Peyer's patch (tissue), 4 donors: ENCODE data around the gene DCAF11.

Experiments used
- POLR2A ChIP-seq, 2 donors: fragments of 450-650 bp; IDR thresholded peaks; one replicate each; pipeline ENCODE4 v1.5.1; 2017; ENCODE audit warnings: antibody characterized with exemption in 2 of 2, mild to moderate bottlenecking in 2 of 2, moderate library complexity in 2 of 2
- TF ChIP-seq, protein P1 (sequence below), 6 experiments: fragments of 450-650 bp in 4 of 6; fragments of 200-600 bp in 2 of 6; sonication (generic) in 1 of 6; IDR thresholded peaks; one replicate each; pipeline ENCODE4 v1.5.1; 2017 to 2019; ENCODE audit warnings: antibody characterized with exemption in 6 of 6, mild to moderate bottlenecking in 3 of 6, moderate library complexity in 1 of 6

- TF ChIP-seq, protein P1, sequence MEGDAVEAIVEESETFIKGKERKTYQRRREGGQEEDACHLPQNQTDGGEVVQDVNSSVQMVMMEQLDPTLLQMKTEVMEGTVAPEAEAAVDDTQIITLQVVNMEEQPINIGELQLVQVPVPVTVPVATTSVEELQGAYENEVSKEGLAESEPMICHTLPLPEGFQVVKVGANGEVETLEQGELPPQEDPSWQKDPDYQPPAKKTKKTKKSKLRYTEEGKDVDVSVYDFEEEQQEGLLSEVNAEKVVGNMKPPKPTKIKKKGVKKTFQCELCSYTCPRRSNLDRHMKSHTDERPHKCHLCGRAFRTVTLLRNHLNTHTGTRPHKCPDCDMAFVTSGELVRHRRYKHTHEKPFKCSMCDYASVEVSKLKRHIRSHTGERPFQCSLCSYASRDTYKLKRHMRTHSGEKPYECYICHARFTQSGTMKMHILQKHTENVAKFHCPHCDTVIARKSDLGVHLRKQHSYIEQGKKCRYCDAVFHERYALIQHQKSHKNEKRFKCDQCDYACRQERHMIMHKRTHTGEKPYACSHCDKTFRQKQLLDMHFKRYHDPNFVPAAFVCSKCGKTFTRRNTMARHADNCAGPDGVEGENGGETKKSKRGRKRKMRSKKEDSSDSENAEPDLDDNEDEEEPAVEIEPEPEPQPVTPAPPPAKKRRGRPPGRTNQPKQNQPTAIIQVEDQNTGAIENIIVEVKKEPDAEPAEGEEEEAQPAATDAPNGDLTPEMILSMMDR (IDR thresholded peaks at IDR 0.05), result no peak
- no peak for TF ChIP-seq POLR2A (IDR thresholded peaks at IDR 0.05)
Observed at GRCh38 chr14:24082411-24083080, 32.0 kb upstream of the DCAF11 start.
